HepG2 (cell line): ENCODE measurements around the gene TRPC3.

ENCODE experiments used
- CEBPB ChIP-seq: IDR thresholded peaks from 2 replicates; pipeline ENCODE4 v1.6.1; 2011; ENCODE audit warnings: low read depth, low read length, improper control_type of control experiment, borderline replicate concordance
- CREM ChIP-seq, 2 experiments: sonication (generic) in 1 of 2; formaldehyde crosslinking in 1 of 2; IDR thresholded peaks; 2 replicates each; pipeline versions ENCODE4 v1.4.0 to v1.6.1; 2016 to 2020; ENCODE audit warnings: antibody characterized with exemption in 1 of 2, mild to moderate bottlenecking in 1 of 2, missing genetic modification reagents in 1 of 2
- FOXK2 ChIP-seq: fragments of 450-650 bp; IDR thresholded peaks from 2 replicates; pipeline ENCODE4 v1.6.1; 2016
- NCOA5 ChIP-seq: sonication (generic); formaldehyde crosslinking; IDR thresholded peaks from 2 replicates; pipeline ENCODE4 v1.4.0; 2020; ENCODE audit warnings: missing genetic modification reagents
- SIN3B ChIP-seq: fragments of 150-350 bp; IDR thresholded peaks from 2 replicates; pipeline ENCODE4 v1.6.1; 2014; ENCODE audit warnings: low read length
- THAP11 ChIP-seq: IDR thresholded peaks from 2 replicates; pipeline ENCODE4 v1.6.1; 2016; ENCODE audit warnings: missing biosample characterization, missing genetic modification reagents

- no peak for TF ChIP-seq NCOA5
- TF ChIP-seq CREM (IDR thresholded peaks at IDR 0.05) = no peak
- TF ChIP-seq CREM (CRISPR knock-in tag; IDR thresholded peaks at IDR 0.05) = no peak
- TF ChIP-seq SIN3B = no peak
- no peak for TF ChIP-seq THAP11 (CRISPR knock-in tag)
- no peak for TF ChIP-seq CEBPB
- no peak for TF ChIP-seq FOXK2
Observed at GRCh38 chr4:121946644-121947043, 5.2 kb downstream of the TRPC3 start.
